Activated T-helper 1 cell treated with anti-CD3 and anti-CD28 coated beads, Interleukin-12 subunit alpha, Interleukin-12 subunit beta, Interleukin-2, Interleukin-4 antibody, amounts not matched to agents 30 ng/mL and 10 ng/mL and 1 ng/mL, durations not matched to agents 14 hours and 24 hours and 36 hours (primary cell): ENCODE measurements around the gene HOMER1. TPM values are rescaled to one million over a fixed set of nuclear protein-coding genes. Genes with fewer than 3 reads are reported as not detected.

Source experiments
- DNase-seq: peaks from one replicate; pipeline ENCODE4 v3.0.0; 2021; ENCODE audit warnings: low spot score
- H3K27ac Mint-ChIP-seq: one replicate; pipeline ENCODE4 v1.8.0; 2021; ENCODE audit warnings: mild to moderate bottlenecking, mixed read lengths
- H3K27me3 Mint-ChIP-seq: one replicate; pipeline ENCODE4 v1.8.0; 2022; ENCODE audit warnings: mild to moderate bottlenecking, moderate library complexity, mixed read lengths; ENCODE audit not compliant: insufficient read depth
- H3K36me3 Mint-ChIP-seq: one replicate; pipeline ENCODE4 v1.8.0; 2021; ENCODE audit warnings: low read depth, mixed read lengths
- H3K4me1 Mint-ChIP-seq: one replicate; pipeline ENCODE4 v1.8.0; 2021; ENCODE audit warnings: low read depth, mixed read lengths
- H3K4me3 Mint-ChIP-seq: one replicate; pipeline ENCODE4 v1.8.0; 2021; ENCODE audit warnings: mild to moderate bottlenecking, moderate library complexity, mixed read lengths
- H3K9me3 Mint-ChIP-seq: one replicate; pipeline ENCODE4 v1.8.0; 2021; ENCODE audit warnings: mixed read lengths
- intact Hi-C: fragments of 100-400 bp; cut with micrococcal nuclease; formaldehyde crosslinking; loops from one replicate; pipeline ENCODE4 v1.15.1; 2024
- total RNA-seq: library from RNA; stranded (reverse); gene quantifications from 2 replicates; pipeline ENCODE4 v1.2.3, GENCODE V29; 2022

The HOMER1 gene
- total RNA-seq, 1 donor from 2014 or later = 11.8 TPM

DNA sequence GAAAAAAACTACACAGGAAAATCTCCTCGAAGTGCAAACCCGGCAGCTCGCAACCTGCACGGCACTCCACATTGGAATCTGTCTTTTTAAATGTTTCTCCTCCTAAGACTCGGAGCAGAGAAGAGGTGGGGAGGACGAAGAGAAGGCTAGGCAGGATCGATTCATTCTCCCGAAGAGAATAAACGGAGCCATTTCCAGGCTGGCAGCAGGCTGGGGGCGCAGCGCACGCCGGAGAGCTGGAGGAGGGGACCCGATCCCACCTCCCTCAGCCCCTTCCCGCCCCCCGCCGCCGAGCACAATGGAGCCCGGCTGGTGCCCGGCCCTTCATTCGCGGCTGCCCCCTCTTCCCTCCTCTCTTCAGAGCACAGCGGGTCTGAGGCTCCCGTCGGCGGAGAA is 628 bp downstream of the HOMER1 start:
- Mint-ChIP-seq H3K36me3 (peaks cover 6% of the 10 kb centered on the region), H3K9me3 (no peaks in the 10 kb centered on the region), H3K27me3 (peaks cover 28% of the 10 kb centered on the region), H3K4me1 (peaks cover 54% of the 10 kb centered on the region), H3K4me3 (peak overlapping the region; percentile 84), H3K27ac (peak overlapping the region; percentile 75)
- peak; percentile 1 for DNase-seq
- intact Hi-C loops = loop anchor here (1.0 to 10.0 kb wide), 6 partner anchors 531 to 1739 kb away; partner anchors contain the start of genes DHFR, MSH3, SERINC5 and TBCA

DNA sequence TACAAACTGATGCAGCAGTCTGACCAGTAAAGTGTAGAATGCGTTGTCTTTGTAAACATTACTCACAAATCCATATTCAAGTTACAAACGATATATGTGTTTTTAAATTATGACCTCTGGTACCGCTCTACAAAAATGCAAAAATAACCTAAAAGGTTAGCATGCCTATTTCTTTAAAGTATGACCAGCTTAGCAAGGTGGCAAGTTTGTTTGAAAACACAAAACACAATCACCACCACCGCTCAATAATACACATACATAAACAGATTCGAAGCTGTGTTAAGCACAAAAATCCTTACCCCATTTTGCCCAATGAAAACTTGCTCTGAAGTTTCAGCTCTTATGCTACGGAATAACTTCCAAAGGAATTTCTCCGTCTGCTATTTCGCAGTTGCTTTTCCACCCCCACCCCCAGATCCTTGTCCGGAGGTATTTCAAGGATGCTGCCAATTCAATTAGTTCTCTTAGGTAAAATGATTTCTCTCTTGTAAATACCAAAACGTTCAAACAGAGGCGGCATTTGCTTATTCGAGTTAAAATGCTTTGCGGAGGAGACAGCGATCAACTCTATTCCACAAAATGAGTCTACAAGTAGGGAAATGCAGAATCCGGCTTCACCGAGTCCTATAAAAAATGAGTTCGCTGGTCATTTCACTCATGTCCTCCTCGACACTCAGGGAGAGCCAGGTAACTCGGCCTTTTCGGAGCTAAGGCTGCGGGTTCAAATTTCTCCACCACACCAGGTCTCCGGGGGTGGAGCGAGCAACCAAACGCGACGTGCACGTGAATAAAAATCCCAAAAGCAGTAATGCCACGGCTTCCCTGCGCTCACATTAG is 1.2 kb downstream of the HOMER1 start:
- intact Hi-C loops = loop anchor here (1.0 to 10.0 kb wide), 6 partner anchors 530 to 1738 kb away; partner anchors contain the start of genes DHFR, MSH3, SERINC5 and TBCA
- H3K4me3 Mint-ChIP-seq = peak overlapping the region; percentile 84
- no peaks in the 10 kb centered on the region for H3K9me3 Mint-ChIP-seq
- DNase-seq = no peak
- H3K27me3 Mint-ChIP-seq = peaks cover 28% of the 10 kb centered on the region
- H3K4me1 Mint-ChIP-seq = peaks cover 57% of the 10 kb centered on the region
- H3K27ac Mint-ChIP-seq = peak overlapping the region; percentile 75
- H3K36me3 Mint-ChIP-seq = peaks cover 6% of the 10 kb centered on the region

DNA sequence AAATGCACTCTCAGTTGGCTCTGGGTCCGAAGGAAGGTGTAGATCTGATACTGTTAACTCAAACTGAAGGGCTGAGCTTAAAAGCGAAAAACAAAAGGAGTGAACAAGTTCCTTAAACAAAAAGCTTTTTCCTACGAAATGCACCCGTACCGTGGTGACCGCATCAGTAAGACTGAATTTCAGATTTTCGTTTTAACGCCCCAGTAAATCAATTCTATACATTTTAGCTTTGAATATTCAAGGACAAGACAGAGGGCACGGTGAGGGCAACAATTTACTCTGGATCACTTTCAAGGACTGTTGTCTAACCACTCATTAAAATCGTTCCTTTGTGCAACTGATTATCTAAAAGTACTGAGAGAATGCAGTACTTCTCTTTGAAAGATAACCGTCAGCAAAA is 1.9 kb downstream of the HOMER1 start:
- H3K27ac Mint-ChIP-seq = no peak overlapping the region
- intact Hi-C loops = loop anchor here (5.0 to 10.0 kb wide), 4 partner anchors 530 to 1737 kb away; partner anchors contain the start of genes DHFR, MSH3, SERINC5 and TBCA
- H3K4me3 Mint-ChIP-seq = peak overlapping the region; percentile 84
- H3K4me1 Mint-ChIP-seq = peaks cover 54% of the 10 kb centered on the region
- DNase-seq = no peak
- peaks cover 6% of the 10 kb centered on the region for H3K36me3 Mint-ChIP-seq
- peaks cover 28% of the 10 kb centered on the region for H3K27me3 Mint-ChIP-seq
- no peaks in the 10 kb centered on the region for H3K9me3 Mint-ChIP-seq

DNA sequence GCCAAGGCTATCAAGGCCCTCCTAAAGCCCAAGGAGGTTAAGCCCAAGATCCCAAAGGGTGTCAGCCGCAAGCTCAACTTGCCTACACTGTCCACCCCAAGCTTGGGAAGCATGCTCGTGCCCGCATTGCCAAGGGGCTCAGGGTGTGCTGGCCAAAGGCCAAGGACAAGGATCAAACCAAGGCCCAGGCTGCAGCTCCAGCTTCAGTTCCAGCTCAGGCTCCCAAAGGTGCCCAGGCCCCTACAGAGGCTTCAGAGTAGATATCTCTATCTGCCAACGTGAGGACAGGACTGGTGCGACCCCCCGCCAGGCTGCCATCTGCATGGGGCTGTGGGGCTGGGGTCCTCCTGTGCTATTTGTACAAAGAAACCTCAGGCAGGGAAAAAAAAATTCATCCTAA is 3.3 kb downstream of the HOMER1 start:
- Mint-ChIP-seq H3K27ac (no peak overlapping the region), H3K4me3 (peak overlapping the region; percentile 84), H3K9me3 (no peaks in the 10 kb centered on the region), H3K4me1 (peaks cover 54% of the 10 kb centered on the region), H3K36me3 (peaks cover 6% of the 10 kb centered on the region), H3K27me3 (peaks cover 28% of the 10 kb centered on the region)
- intact Hi-C loops = loop anchor here (5.0 to 10.0 kb wide), 4 partner anchors 528 to 1736 kb away; partner anchors contain the start of genes DHFR, MSH3, SERINC5 and TBCA
- no peak for DNase-seq

DNA sequence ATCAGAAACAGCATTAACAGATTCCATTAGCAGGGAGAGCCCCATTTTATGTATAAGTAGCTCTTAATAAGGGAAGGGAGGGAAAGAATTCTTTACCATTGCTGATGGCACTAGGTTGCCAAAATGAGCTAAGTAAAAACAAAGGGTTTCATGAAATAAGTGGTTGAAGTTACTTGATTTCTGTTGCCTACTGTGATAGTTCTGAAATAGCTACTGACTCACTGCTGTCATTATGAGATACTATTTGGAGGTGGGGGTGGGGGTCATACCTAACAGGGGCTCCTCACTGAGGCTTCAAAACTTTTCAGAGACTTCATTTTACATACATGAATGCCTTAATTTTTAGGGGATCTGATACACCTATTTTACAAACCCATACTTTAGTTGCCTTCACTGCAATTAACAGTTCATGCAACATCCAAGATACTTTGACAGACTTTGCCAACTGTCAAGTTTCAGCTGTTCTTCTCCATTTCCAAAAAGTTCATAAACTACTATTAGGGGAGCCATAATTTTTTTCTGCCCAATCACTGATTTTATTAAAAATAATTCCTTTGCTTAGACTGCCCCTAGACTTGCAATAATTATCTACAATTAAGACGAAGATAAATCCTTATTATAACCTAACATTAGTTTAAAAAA is 4.6 kb downstream of the HOMER1 start:
- H3K9me3 Mint-ChIP-seq = no peaks in the 10 kb centered on the region
- peaks cover 26% of the 10 kb centered on the region for H3K27me3 Mint-ChIP-seq
- H3K36me3 Mint-ChIP-seq = peaks cover 6% of the 10 kb centered on the region
- no peak overlapping the region for H3K27ac Mint-ChIP-seq
- H3K4me1 Mint-ChIP-seq = peaks cover 46% of the 10 kb centered on the region
- DNase-seq = no peak
- intact Hi-C loops = no loop called here
- no peak overlapping the region for H3K4me3 Mint-ChIP-seq

DNA sequence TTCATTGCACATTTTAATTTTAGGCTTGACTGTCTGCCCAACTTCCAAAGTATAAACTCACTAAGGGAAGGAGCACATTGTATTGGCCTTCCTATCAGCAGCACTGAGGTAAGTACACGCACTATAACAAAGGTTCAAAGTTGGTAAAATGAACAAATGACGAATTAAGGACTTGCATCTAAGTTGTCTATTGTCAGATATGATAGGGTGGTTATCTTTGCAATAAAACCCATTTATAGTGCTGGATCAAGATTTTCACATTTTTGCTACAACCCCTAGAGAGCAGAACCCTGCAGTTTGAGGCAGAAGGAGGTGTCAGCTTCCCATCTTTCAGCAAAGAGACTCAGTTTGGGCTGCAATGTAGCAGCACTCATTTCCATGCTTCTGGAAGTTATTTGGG is 5.1 kb downstream of the HOMER1 start:
- H3K9me3 Mint-ChIP-seq = no peaks in the 10 kb centered on the region
- H3K36me3 Mint-ChIP-seq = peaks cover 6% of the 10 kb centered on the region
- H3K27me3 Mint-ChIP-seq = peaks cover 26% of the 10 kb centered on the region
- no peak overlapping the region for H3K27ac Mint-ChIP-seq
- no peak overlapping the region for H3K4me3 Mint-ChIP-seq
- peaks cover 45% of the 10 kb centered on the region for H3K4me1 Mint-ChIP-seq
- intact Hi-C loops = no loop called here
- DNase-seq = no peak

DNA sequence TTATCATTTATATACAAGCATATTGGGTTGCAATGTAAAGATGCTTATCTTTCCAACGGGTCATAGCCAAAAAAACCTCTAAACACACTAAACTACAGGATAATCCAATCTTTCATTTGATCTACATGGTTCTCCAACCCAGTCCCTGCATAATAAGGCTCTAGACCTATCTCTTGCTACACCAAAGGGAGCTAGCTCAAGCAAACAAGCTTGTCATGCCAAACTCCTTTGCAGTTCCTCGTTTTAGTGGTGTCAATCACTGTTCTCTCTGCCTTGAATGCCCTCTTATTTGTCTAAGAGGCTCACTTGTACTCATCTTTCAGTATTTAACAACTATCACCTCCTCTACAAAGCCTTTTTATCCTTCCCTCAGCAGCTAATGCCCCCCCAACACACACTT is 5.6 kb downstream of the HOMER1 start:
- no peaks in the 10 kb centered on the region for H3K9me3 Mint-ChIP-seq
- no peak overlapping the region for H3K4me3 Mint-ChIP-seq
- H3K27me3 Mint-ChIP-seq = peaks cover 26% of the 10 kb centered on the region
- peaks cover 6% of the 10 kb centered on the region for H3K36me3 Mint-ChIP-seq
- intact Hi-C loops = no loop called here
- no peak overlapping the region for H3K27ac Mint-ChIP-seq
- peaks cover 45% of the 10 kb centered on the region for H3K4me1 Mint-ChIP-seq
- no peak for DNase-seq

DNA sequence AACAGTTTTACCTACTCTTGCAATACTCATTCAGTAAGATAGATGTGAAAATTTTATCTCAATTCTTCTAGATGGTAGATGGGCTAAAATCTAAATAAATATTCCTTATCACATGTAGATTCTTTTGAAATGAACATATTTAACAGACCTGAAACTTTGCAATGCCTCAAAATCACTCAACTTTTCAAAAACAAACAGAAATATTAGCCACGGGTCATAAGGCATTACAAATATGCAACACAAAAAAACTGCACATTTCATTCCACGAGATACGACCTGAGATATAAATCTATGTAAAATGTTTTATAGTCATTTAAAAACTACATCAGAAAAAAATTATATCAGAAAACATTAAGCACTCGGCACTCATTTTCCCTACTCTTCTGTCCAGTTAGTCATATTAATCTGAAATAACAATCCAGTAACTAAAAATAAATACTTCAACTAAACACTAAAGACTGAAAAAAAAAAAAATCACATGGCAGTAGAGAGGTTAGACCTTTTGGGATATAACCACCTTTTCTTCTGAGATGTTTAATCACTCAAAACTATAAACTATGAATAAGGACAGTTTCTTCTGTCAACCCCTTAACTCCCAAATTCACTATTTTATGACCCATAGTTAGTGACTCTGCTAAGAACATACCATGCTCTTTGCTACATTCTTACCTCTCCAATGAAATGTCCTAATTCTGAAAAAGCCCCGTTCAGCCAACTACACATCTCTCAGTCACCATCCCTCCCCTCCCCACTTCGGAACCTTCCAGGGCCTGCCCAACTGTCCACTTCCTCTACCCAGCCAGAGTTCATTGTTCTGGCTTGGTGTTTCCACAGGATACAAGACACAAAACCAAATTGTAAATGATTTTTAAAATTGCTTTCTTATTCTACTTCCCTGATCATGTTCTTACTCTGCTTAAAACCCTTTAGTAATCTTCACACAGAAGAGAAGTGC is 6.4 kb downstream of the HOMER1 start:
- no peaks in the 10 kb centered on the region for H3K9me3 Mint-ChIP-seq
- DNase-seq = no peak
- H3K36me3 Mint-ChIP-seq = peaks cover 6% of the 10 kb centered on the region
- peaks cover 39% of the 10 kb centered on the region for H3K4me1 Mint-ChIP-seq
- intact Hi-C loops = no loop called here
- H3K27ac Mint-ChIP-seq = no peak overlapping the region
- H3K27me3 Mint-ChIP-seq = peaks cover 25% of the 10 kb centered on the region
- no peak overlapping the region for H3K4me3 Mint-ChIP-seq

DNA sequence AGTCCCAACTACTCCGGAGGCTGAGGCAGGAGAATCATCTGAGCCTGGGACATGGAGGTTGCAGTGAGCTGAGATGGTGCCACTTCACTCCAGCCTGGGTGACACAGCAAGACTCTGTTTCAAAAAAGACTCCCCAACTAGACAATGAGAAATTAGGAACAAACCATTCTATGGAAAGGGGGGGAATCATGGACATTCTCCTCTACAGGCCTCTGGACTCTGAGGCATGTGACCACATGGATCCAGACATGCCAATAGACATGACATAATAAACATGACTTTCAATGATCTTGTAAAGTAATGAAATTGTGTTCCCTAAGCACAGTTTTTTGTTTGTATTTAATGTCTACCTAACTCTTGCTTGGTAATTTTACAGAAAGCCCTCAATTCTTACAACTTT is 8.8 kb downstream of the HOMER1 start:
- Mint-ChIP-seq H3K27me3 (peaks cover 7% of the 10 kb centered on the region), H3K4me1 (peaks cover 26% of the 10 kb centered on the region), H3K36me3 (peaks cover 2% of the 10 kb centered on the region), H3K27ac (no peak overlapping the region), H3K9me3 (no peaks in the 10 kb centered on the region), H3K4me3 (no peak overlapping the region)
- intact Hi-C loops = no loop called here
- no peak for DNase-seq

DNA sequence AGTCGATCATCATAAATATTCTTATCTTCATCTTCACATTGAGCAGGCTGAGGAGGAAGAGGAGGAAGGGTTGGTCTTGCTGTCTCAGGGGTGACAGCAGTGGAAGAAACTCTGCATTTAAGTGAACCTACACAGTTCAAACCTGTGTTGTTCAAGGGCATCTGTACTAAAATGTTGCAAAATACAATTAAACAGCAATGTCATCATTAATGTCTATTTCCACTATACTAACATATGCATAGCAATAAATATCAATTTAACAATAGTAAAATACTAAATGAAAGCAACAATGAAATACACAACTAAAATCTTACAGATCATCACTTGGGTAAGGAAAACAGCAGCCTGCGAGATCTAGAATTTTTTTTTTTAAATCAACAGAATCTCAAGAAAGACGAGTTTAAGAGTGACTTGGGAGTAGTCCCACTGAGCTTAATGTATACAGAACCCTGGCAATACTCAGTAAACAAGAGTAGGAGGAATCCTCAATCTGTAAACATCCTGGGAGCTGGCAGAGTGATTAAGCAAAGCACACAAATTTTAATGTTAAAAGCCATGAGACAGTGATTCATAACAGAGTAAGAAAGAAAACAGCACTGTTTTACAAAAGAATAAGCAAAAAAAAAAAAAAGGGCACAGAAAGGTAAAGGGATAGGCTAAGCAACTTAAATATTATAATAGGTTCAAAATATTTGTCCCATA is 10.0 kb downstream of the HOMER1 start:
- Mint-ChIP-seq H3K9me3 (no peaks in the 10 kb centered on the region), H3K27me3 (peaks cover 3% of the 10 kb centered on the region), H3K36me3 (peaks cover 2% of the 10 kb centered on the region), H3K4me1 (peaks cover 24% of the 10 kb centered on the region), H3K4me3 (no peak overlapping the region), H3K27ac (no peak overlapping the region)
- intact Hi-C loops = no loop called here
- no peak for DNase-seq

DNA sequence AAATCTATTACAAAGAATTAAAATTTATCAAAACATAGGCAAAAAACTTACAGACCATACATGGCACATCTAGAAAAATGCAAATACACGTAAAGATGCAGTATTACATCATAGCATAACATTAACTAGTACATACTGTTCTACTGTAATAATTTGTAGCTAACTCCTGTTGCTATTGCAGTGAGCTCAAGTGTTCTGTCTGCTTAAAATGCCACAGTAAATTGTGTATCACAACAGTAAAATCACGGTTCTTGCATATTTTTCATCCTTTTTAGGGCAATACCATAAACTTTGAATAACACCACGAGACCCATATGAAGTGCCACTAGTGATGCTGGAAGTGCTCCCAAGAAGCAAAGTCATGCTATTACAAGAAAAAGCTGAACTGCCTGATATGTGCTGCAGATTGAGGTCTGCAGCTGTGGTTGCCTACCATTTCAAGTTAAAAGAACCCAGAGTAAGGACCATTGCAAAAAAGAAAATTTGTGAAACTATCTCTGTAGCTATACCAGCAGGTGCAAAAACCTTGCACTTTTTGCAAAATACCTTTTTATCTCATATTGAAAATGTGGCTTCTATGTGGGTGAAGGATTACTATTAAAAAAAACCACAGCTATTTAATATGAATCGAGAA is 14.2 kb downstream of the HOMER1 start:
- intact Hi-C loops = no loop called here

More for the DNA sequence above, 14.2 kb downstream of the HOMER1 start:
- no peaks in the 10 kb centered on the region for H3K9me3 Mint-ChIP-seq
- no peak overlapping the region for H3K27ac Mint-ChIP-seq
- H3K36me3 Mint-ChIP-seq = peaks cover 2% of the 10 kb centered on the region
- peaks cover 8% of the 10 kb centered on the region for H3K4me1 Mint-ChIP-seq
- no peak overlapping the region for H3K4me3 Mint-ChIP-seq
- peaks cover 3% of the 10 kb centered on the region for H3K27me3 Mint-ChIP-seq
- DNase-seq = no peak
